Mesenchymal stem cell (in vitro differentiated cells and primary cell): ENCODE results near the gene HTR3B.

Experiments
- DNase-seq: peaks from one replicate; pipeline ENCODE4 v3.0.0-alpha.2; 2013
- H2AFZ ChIP-seq: one replicate; pipeline ENCODE4 v1.6.1; 2013; ENCODE audit warnings: low read depth, mild to moderate bottlenecking, control low read depth, inconsistent platforms, low read length, moderate library complexity
- H2AK5ac ChIP-seq: 2 replicates; pipeline ENCODE4 v1.6.1; 2013; ENCODE audit warnings: low read length, moderate library complexity, mild to moderate bottlenecking, inconsistent platforms; ENCODE audit not compliant: severe bottlenecking
- H2BK120ac ChIP-seq: one replicate; pipeline ENCODE4 v1.6.1; 2013; ENCODE audit warnings: low read depth, mild to moderate bottlenecking, inconsistent platforms, low read length, moderate library complexity
- H2BK12ac ChIP-seq, 2 experiments: one replicate each; pipeline ENCODE4 v1.6.1; 2013; ENCODE audit warnings: inconsistent platforms in 2 of 2, low read length in 2 of 2, mild to moderate bottlenecking in 2 of 2, moderate library complexity in 2 of 2, control low read depth in 1 of 2
- H2BK15ac ChIP-seq: one replicate; pipeline ENCODE4 v1.6.1; 2013; ENCODE audit warnings: mild to moderate bottlenecking, low read depth, inconsistent platforms; ENCODE audit not compliant: poor library complexity, severe bottlenecking
- H2BK5ac ChIP-seq: 2 replicates; pipeline ENCODE4 v1.6.1; 2013; ENCODE audit warnings: low read depth, mild to moderate bottlenecking, low read length, control low read depth, inconsistent platforms; ENCODE audit not compliant: poor library complexity, severe bottlenecking
- H3K14ac ChIP-seq, 2 experiments: one replicate each; pipeline ENCODE4 v1.6.1; 2013; ENCODE audit warnings: inconsistent platforms in 2 of 2, low read length in 2 of 2, control low read depth in 1 of 2, mild to moderate bottlenecking in 1 of 2, moderate library complexity in 1 of 2
- H3K18ac ChIP-seq, 2 experiments: one replicate each; pipeline ENCODE4 v1.6.1; 2013; ENCODE audit warnings: inconsistent platforms in 2 of 2, low read length in 2 of 2, control low read depth in 1 of 2, low read depth in 1 of 2, mild to moderate bottlenecking in 1 of 2
- H3K23ac ChIP-seq, 2 experiments: one replicate each; pipeline ENCODE4 v1.6.1; 2013; ENCODE audit warnings: inconsistent platforms in 2 of 2, low read length in 2 of 2, mild to moderate bottlenecking in 2 of 2, moderate library complexity in 2 of 2, control low read depth in 1 of 2
- H3K27ac ChIP-seq: 2 replicates; pipeline ENCODE4 v1.5.1; 2013; ENCODE audit warnings: mild to moderate bottlenecking, moderate library complexity, low read length, control low read depth, inconsistent platforms; ENCODE audit not compliant: poor library complexity, severe bottlenecking
- H3K27me3 ChIP-seq, 2 experiments: 2 replicates each; pipeline versions ENCODE4 v1.6.1 to v1.7.0; 2013; ENCODE audit warnings: low read length in 2 of 2, mild to moderate bottlenecking in 2 of 2, moderate library complexity in 2 of 2, control low read depth in 1 of 2, inconsistent platforms in 1 of 2; ENCODE audit not compliant: control insufficient read depth in 1 of 2, insufficient read depth in 1 of 2
- H3K36me3 ChIP-seq, 2 experiments: 2 replicates each; pipeline versions ENCODE4 v1.6.1 to v1.7.0; 2013; ENCODE audit warnings: low read length in 2 of 2, control low read depth in 1 of 2, inconsistent platforms in 1 of 2, low read depth in 1 of 2, mild to moderate bottlenecking in 1 of 2; ENCODE audit not compliant: insufficient read depth in 2 of 2, control insufficient read depth in 1 of 2
- H3K4ac ChIP-seq, 2 experiments: one replicate each; pipeline ENCODE4 v1.6.1; 2013; ENCODE audit warnings: inconsistent platforms in 2 of 2, low read length in 2 of 2, mild to moderate bottlenecking in 2 of 2, moderate library complexity in 2 of 2, control low read depth in 1 of 2, low read depth in 1 of 2
- H3K4me1 ChIP-seq: 2 replicates; pipeline ENCODE4 v1.6.1; 2013; ENCODE audit warnings: low read depth, low read length, control low read depth; ENCODE audit not compliant: control insufficient read depth, insufficient read depth
- H3K4me2 ChIP-seq: 2 replicates; pipeline ENCODE4 v1.6.1; 2013; ENCODE audit warnings: low read length, mild to moderate bottlenecking, inconsistent platforms; ENCODE audit not compliant: poor library complexity, severe bottlenecking
- H3K4me3 ChIP-seq, 2 experiments: 2 replicates each; pipeline versions ENCODE4 v1.5.1 to v1.7.0; 2013; ENCODE audit warnings: low read length in 2 of 2, mild to moderate bottlenecking in 2 of 2, control low read depth in 1 of 2, low read depth in 1 of 2; ENCODE audit not compliant: insufficient read depth in 1 of 2
- H3K79me1 ChIP-seq: replicated peaks from 2 replicates; pipeline ENCODE4 v1.6.1; 2013; ENCODE audit warnings: mild to moderate bottlenecking, control low read depth, low read length, inconsistent platforms; ENCODE audit not compliant: poor library complexity, severe bottlenecking
- H3K9ac ChIP-seq: 2 replicates; pipeline ENCODE4 v1.7.0; 2013; ENCODE audit warnings: mild to moderate bottlenecking, low read length, moderate library complexity
- H3K9me3 ChIP-seq: 2 replicates; pipeline ENCODE4 v1.7.0; 2013; ENCODE audit warnings: mild to moderate bottlenecking, low read length; ENCODE audit not compliant: control insufficient read depth
- H4K8ac ChIP-seq: one replicate; pipeline ENCODE4 v1.6.1; 2013; ENCODE audit warnings: inconsistent platforms, mild to moderate bottlenecking, low read length, moderate library complexity
- H4K91ac ChIP-seq: one replicate; pipeline ENCODE4 v1.6.1; 2013; ENCODE audit warnings: mild to moderate bottlenecking, low read length, inconsistent platforms
- WGBS: methylation state at CpG from one replicate; pipeline ENCODE4 v1.1.7; 2013; ENCODE audit warnings: mixed read lengths; 5-methylcytosine and 5-hydroxymethylcytosine counted together

The HTR3B gene

GRCh38 chr11:113906516-113906915 lies 1.9 kb downstream of the HTR3B start:
- Histone ChIP-seq H3K4ac (no peak overlapping the region), H3K79me1 (no peaks in the 10 kb centered on the region), H3K4me2 (no peak overlapping the region), H3K4me3 (no peak overlapping the region), H3K4me1 (no peaks in the 10 kb centered on the region), H3K23ac (no peak overlapping the region), H2AK5ac (no peak overlapping the region), H2BK12ac (no peak overlapping the region), H4K8ac (no peak overlapping the region), H4K91ac (no peak overlapping the region), H2BK5ac (no peak overlapping the region), H2BK120ac (no peak overlapping the region), H3K14ac (no peak overlapping the region), H3K27ac (no peak overlapping the region), H3K9ac (no peak overlapping the region), H2AFZ (no peak overlapping the region), H3K27me3 (peaks cover 26 to 50% of the 10 kb centered on the region in 2 experiments), H2BK15ac (no peak overlapping the region), H3K18ac (peak overlapping the region in 1 of 2 experiments; percentile 12), H3K9me3 (no peaks in the 10 kb centered on the region), H3K36me3 (no peaks in the 10 kb centered on the region)
- WGBS: 45% methylated on average over 2 of the region's 2 CpGs
- DNase-seq: no peak

GRCh38 chr11:113907152-113907551 lies 2.6 kb downstream of the HTR3B start:
- H4K8ac ChIP-seq: no peak overlapping the region
- H2BK12ac ChIP-seq: no peak overlapping the region
- no peaks in the 10 kb centered on the region for H3K4me1 ChIP-seq
- no peak overlapping the region for H2BK5ac ChIP-seq
- no peak overlapping the region for H3K4me2 ChIP-seq
- no peak overlapping the region for H3K9ac ChIP-seq
- no peak overlapping the region for H2BK15ac ChIP-seq
- no peak overlapping the region for H2AFZ ChIP-seq
- H3K4ac ChIP-seq: no peak overlapping the region
- H3K27ac ChIP-seq: no peak overlapping the region
- H3K18ac ChIP-seq: no peak overlapping the region
- no peak overlapping the region for H3K4me3 ChIP-seq
- no peak overlapping the region for H3K14ac ChIP-seq
- no peak overlapping the region for H4K91ac ChIP-seq
- H3K27me3 ChIP-seq: peaks cover 26 to 43% of the 10 kb centered on the region in 2 experiments
- H2BK120ac ChIP-seq: no peak overlapping the region
- H2AK5ac ChIP-seq: no peak overlapping the region
- H3K9me3 ChIP-seq: no peaks in the 10 kb centered on the region
- H3K79me1 ChIP-seq: no peaks in the 10 kb centered on the region
- WGBS: 17% methylated on average over 1 of the region's 1 CpG
- DNase-seq: peak; percentile 7
- H3K36me3 ChIP-seq: no peaks in the 10 kb centered on the region
- H3K23ac ChIP-seq: no peak overlapping the region

- Histone ChIP-seq H3K4ac (no peak overlapping the region), H3K27ac (no peak overlapping the region), H4K8ac (no peak overlapping the region), H3K4me3 (no peak overlapping the region), H3K79me1 (no peaks in the 10 kb centered on the region), H2BK12ac (no peak overlapping the region), H2BK5ac (no peak overlapping the region), H2AFZ (no peak overlapping the region), H3K9me3 (no peaks in the 10 kb centered on the region), H3K14ac (no peak overlapping the region), H2AK5ac (no peak overlapping the region), H3K9ac (no peak overlapping the region), H3K4me1 (no peaks in the 10 kb centered on the region), H2BK120ac (no peak overlapping the region), H3K23ac (no peak overlapping the region), H3K4me2 (no peak overlapping the region), H2BK15ac (no peak overlapping the region), H3K36me3 (no peaks in the 10 kb centered on the region), H3K27me3 (peaks cover 26 to 42% of the 10 kb centered on the region in 2 experiments), H4K91ac (no peak overlapping the region), H3K18ac (no peak overlapping the region)
- no peak for DNase-seq
- 93% methylated on average over 8 of the region's 8 CpGs for WGBS
These were observed 3.1 kb downstream of the HTR3B start for GRCh38 chr11:113907681-113908080.

- Histone ChIP-seq H2BK12ac (no peak overlapping the region), H3K4me3 (no peak overlapping the region), H3K9me3 (no peaks in the 10 kb centered on the region), H3K4ac (no peak overlapping the region), H3K18ac (no peak overlapping the region), H3K14ac (no peak overlapping the region), H3K27ac (no peak overlapping the region), H4K8ac (no peak overlapping the region), H2BK120ac (no peak overlapping the region), H4K91ac (no peak overlapping the region), H2BK15ac (no peak overlapping the region), H3K4me1 (no peaks in the 10 kb centered on the region), H3K36me3 (no peaks in the 10 kb centered on the region), H3K27me3 (peaks cover 26 to 38% of the 10 kb centered on the region in 2 experiments), H3K4me2 (no peak overlapping the region), H3K23ac (no peak overlapping the region), H2BK5ac (no peak overlapping the region), H3K9ac (no peak overlapping the region), H3K79me1 (no peaks in the 10 kb centered on the region), H2AFZ (no peak overlapping the region), H2AK5ac (no peak overlapping the region)
- no peak for DNase-seq
- 89% methylated on average over 9 of the region's 9 CpGs for WGBS
These were observed 3.5 kb downstream of the HTR3B start for GRCh38 chr11:113908098-113908497.
